Measurements from ENCODE around the gene DRGX.

Gene DRGX

DNA sequence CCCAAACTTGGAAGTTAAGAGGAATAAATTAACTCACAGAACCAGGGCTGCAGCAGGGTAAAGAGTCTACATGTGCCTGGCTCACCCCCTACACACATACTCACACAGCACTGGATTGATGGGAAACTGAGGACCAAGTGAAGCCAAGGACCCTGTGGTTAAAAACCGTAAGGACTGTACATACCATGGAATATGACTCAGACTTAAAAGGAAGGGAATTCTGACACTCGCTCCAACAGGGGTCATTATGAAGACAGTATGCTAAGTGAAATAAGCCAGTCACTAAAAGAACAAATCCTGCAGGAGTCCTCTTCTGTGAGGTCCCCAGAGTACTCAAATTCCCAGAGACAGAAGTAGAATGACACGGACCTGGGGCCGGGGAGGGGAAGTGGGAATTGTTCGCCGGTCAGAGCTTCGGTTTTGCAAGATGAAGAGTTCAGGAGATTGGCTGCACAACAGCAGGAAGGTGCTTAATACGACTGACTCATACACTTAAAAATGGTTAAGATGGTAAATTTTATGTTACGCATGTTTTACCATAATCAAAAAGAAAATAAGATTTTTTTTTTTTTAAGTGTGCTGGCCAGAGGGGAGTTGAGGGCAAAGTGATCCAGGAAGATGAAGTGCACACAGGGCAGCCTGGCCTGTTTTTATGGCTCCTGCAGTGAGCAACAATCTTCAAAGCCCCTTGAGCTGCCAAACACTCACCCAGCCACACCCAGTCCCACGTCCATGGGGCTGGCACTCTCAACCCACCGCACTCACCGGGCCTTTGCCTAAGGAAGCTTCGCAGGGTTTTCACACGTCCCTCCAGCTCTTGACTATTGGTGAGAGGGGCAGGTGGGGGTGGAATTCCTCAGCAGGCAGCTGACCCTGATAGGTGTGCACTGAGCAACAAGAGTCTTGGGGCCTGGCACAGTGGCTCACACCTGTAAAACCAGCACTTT lies 26.4 kb downstream of the DRGX start:
- TF ChIP-seq, protein P1, sequence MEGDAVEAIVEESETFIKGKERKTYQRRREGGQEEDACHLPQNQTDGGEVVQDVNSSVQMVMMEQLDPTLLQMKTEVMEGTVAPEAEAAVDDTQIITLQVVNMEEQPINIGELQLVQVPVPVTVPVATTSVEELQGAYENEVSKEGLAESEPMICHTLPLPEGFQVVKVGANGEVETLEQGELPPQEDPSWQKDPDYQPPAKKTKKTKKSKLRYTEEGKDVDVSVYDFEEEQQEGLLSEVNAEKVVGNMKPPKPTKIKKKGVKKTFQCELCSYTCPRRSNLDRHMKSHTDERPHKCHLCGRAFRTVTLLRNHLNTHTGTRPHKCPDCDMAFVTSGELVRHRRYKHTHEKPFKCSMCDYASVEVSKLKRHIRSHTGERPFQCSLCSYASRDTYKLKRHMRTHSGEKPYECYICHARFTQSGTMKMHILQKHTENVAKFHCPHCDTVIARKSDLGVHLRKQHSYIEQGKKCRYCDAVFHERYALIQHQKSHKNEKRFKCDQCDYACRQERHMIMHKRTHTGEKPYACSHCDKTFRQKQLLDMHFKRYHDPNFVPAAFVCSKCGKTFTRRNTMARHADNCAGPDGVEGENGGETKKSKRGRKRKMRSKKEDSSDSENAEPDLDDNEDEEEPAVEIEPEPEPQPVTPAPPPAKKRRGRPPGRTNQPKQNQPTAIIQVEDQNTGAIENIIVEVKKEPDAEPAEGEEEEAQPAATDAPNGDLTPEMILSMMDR (IDR thresholded peaks at IDR 0.05; ENCODE audit: control insufficient read depth, insufficient read depth, low read depth, low read length, missing control alignments): no peak
- DNase-seq (ENCODE audit: low read depth): no peak
- H3K4me3 ChIP-seq (ENCODE audit: control insufficient read depth, low read depth, low read length): no peak overlapping the region

DNA sequence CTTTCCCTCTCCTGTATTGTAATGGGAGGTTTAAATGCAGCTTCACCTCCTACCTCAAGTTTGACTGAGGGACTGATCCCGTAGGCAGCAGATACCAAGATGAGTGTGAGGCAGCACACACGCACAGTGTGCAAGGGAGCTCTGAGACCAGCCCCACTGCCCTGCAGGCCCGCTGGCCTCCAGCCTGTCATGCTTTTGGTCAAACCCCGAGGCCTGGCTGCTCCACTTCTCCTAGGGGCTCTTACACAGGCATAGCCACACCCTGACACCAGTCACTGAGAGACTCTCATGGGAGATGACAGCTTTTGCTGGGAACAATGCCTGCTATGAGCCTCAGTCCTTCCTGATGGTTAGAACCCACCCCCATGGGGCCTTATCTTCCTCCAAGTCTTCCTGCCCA lies 27.6 kb downstream of the DRGX start:
- no peak for DNase-seq (ENCODE audit: low read depth)
- no peak overlapping the region for H3K4me3 ChIP-seq (ENCODE audit: control insufficient read depth, low read depth, low read length)
- TF ChIP-seq, protein P1 (IDR thresholded peaks at IDR 0.05; ENCODE audit: control insufficient read depth, insufficient read depth, low read depth, low read length, missing control alignments): no peak

DNA sequence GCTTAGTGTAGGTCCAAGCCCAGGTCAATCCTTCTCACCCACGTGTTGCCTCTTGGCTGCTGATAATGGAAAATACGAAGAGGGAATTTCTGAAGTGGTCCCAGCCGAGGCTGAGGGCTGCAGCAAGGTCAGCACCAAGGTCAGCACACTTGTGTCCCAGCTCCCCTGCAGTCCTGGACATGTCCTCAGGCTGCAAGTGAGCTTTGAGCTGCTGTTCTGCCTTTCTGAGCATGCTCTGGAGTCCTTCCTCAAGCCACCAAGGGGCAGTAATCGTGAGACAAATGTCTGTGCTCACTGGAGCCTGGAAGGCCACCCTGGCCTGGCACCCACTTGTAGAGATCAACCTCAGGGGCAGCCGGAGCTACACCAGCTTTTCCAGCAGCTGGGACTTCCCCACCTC lies 28.3 kb downstream of the DRGX start:
- TF ChIP-seq, protein P1 (IDR thresholded peaks at IDR 0.05; ENCODE audit: control insufficient read depth, insufficient read depth, low read depth, low read length, missing control alignments): no peak

DNA sequence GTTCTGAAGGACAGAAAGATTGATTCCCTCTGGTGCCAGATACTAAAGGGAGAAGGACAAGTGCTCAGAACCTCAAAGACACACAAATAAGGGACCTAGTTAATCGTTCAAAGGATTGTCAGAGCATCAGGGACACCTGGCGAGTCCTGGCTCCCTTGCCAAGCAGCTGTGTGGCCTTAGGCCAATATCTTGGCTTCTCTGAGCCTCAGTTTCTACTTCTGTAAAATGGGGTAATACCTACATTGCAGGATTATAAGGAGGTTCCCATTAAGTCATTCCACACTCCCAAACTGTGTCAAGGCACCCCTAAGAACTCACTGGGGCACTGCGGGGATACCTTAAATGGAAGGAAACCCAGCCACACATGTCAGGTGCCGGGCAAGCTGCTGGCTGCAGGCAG lies 29.4 kb downstream of the DRGX start:
- DNase-seq (ENCODE audit: low read depth): no peak
- H3K4me3 ChIP-seq (ENCODE audit: control insufficient read depth, low read depth, low read length): no peak overlapping the region
- TF ChIP-seq, protein P1 (IDR thresholded peaks at IDR 0.05; ENCODE audit: control insufficient read depth, insufficient read depth, low read depth, low read length, missing control alignments): no peak

More for the DNA sequence above, 28.3 kb downstream of the DRGX start:
- no peak for DNase-seq (ENCODE audit: low read depth)
- no peak overlapping the region for H3K4me3 ChIP-seq (ENCODE audit: control insufficient read depth, low read depth, low read length)

DNA sequence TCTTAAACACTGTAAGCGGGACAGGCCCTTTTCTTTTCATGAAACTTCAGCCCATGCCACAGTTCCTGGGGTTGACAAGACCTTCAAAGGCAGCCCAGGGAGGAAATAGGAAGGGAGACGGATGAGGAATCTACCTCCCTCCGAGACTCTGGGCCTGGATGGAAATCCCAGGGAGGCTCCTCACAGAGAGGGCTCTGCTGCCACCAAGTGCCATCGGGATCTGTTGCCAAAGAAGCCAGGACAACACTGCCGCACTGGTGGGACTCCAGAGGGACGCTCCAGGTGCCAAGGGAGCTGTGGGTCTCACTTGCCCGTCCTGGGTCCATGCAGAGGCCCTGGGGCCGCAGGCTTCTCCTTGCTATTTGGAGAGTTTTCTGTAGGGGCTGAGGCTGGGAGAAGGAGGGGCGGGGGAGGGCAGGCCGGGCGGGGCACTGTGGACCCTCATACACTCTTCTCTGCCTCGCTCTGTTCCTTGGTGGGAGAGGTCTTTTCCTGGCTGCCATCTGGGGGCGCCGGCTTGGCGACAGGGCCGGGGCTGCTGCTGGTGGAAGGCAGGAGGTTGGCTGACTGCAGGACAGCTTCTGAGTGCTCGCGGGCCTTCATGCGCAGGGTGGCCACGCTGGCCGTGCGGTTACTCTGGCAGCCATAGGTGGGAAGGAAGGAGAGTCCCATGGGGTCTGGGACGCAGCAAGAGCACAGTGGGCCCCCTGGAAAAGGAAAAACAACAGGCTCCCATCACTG lies 30.0 kb downstream of the DRGX start:
- H3K4me3 ChIP-seq (ENCODE audit: control insufficient read depth, low read depth, low read length): no peak overlapping the region
- no peak for DNase-seq (ENCODE audit: low read depth)
- TF ChIP-seq, protein P1 (IDR thresholded peaks at IDR 0.05; ENCODE audit: control insufficient read depth, insufficient read depth, low read depth, low read length, missing control alignments): no peak

DNA sequence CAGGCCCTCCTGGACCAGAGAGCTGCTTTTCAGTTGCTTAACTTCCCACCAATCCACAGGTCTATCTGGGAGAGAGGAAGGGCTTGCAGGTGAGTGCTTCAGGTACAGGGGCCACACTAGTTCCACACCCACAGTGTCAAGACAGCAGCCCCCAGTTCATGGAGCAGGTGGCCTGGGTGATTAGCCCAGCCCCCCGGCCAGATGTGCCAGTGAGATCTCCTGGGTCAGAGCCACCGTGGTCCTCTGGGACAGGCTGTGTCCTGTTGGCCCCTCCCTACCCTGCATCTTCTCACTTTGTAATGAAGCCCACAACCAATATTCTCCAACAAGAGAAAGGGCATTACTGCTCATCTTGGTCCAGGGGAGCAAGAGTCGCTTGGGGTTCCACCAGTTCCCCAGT lies 30.6 kb downstream of the DRGX start:
- H3K4me3 ChIP-seq (ENCODE audit: control insufficient read depth, low read depth, low read length): no peak overlapping the region
- DNase-seq (ENCODE audit: low read depth): no peak
- TF ChIP-seq, protein P1 (IDR thresholded peaks at IDR 0.05; ENCODE audit: control insufficient read depth, insufficient read depth, low read depth, low read length, missing control alignments): no peak

Data from AG09309 (cell line).